Endothelial cell of umbilical vein (primary cell): ENCODE data around the gene ZNF879. TPM values are rescaled to one million over a fixed set of nuclear protein-coding genes. Genes with fewer than 3 reads are reported as not detected.

Experiments used
- BruUV-seq: library from RNA; stranded (reverse); fragments of 400-500 nt; replicated peaks from 2 replicates; lab custom pipeline; 2021; lab: Mats Ljungman, UMichigan
- CTCF ChIA-PET: fragments of 300-600, 350-600 bp; sonication (Branson Sonifier 250); formaldehyde crosslinking; loops from one replicate; lab custom pipeline; 2021; ENCODE audit warnings: antibody characterized with exemption, inconsistent platforms; lab: Charles Lee
- POLR2A ChIA-PET: fragments of 300-600, 350-600 bp; sonication (Branson Sonifier 250); formaldehyde crosslinking; loops from one replicate; lab custom pipeline; 2021; ENCODE audit warnings: antibody characterized with exemption, inconsistent platforms; lab: Charles Lee
- DNase-seq: peaks from one replicate; pipeline ENCODE4 v3.0.0-alpha.2; 2011; ENCODE audit warnings: low read depth, low spot score
- FAIRE-seq: peaks from 2 replicates; lab custom pipeline; 2011; peaks lifted over from hg19 to GRCh38; lab: Jason Lieb, UNC
- H2AFZ ChIP-seq: 2 replicates; pipeline ENCODE4 v1.6.0; 2012; ENCODE audit warnings: low read depth, low read length, control low read depth, inconsistent platforms
- H3K27ac ChIP-seq: 2 replicates; pipeline ENCODE4 v1.5.1; 2011; ENCODE audit warnings: low read depth, mild to moderate bottlenecking, control low read depth, low read length, moderate library complexity; ENCODE audit not compliant: insufficient read depth
- H3K27me3 ChIP-seq, 2 experiments: 2 replicates each; pipeline versions ENCODE4 v1.6.0 to v1.6.1; 2011; ENCODE audit warnings: low read length in 2 of 2, mixed read lengths in 1 of 2; ENCODE audit not compliant: control insufficient read depth in 2 of 2, insufficient read depth in 2 of 2
- H3K36me3 ChIP-seq, 2 experiments: 2 replicates in 1 of 2; 3 replicates in 1 of 2; pipeline ENCODE4 v1.5.1; 2011; ENCODE audit warnings: low read length in 2 of 2, mild to moderate bottlenecking in 1 of 2, moderate library complexity in 1 of 2; ENCODE audit not compliant: control insufficient read depth in 2 of 2, insufficient read depth in 2 of 2; ENCODE audit errors: extremely low read depth in 1 of 2
- H3K4me1 ChIP-seq: 3 replicates; pipeline ENCODE4 v1.5.1; 2011; ENCODE audit warnings: mild to moderate bottlenecking, low read length; ENCODE audit not compliant: control insufficient read depth, insufficient read depth; ENCODE audit errors: extremely low read depth
- H3K4me2 ChIP-seq: 2 replicates; pipeline ENCODE4 v1.6.1; 2011; ENCODE audit warnings: low read length, control low read depth, mixed read lengths; ENCODE audit not compliant: insufficient read depth
- H3K4me3 ChIP-seq, 3 experiments: fragments of 200-600 bp in 1 of 3; sonication (generic), shearing (Covaris generic) in 1 of 3; replicated peaks in 1 of 3; 2 replicates each; pipeline ENCODE4 v1.5.1; 2011 to 2016; ENCODE audit warnings: control low read depth in 3 of 3, low read length in 3 of 3, mild to moderate bottlenecking in 2 of 3, inconsistent platforms in 1 of 3, low read depth in 1 of 3, moderate library complexity in 1 of 3; ENCODE audit not compliant: insufficient read depth in 1 of 3
- H3K79me2 ChIP-seq: 2 replicates; pipeline ENCODE4 v1.6.0; 2012; ENCODE audit warnings: low read length, inconsistent platforms; ENCODE audit not compliant: control insufficient read depth, insufficient read depth
- H3K9ac ChIP-seq: replicated peaks from 2 replicates; pipeline ENCODE3; 2011; ENCODE audit warnings: low read length, control low read depth; ENCODE audit not compliant: insufficient read depth; ENCODE audit errors: extremely low read depth
- H3K9me1 ChIP-seq: replicated peaks from 3 replicates; pipeline ENCODE4 v1.6.0; 2011; ENCODE audit warnings: mild to moderate bottlenecking, low read length; ENCODE audit not compliant: control insufficient read depth, insufficient read depth; ENCODE audit errors: extremely low read depth
- H3K9me3 ChIP-seq: replicated peaks from 2 replicates; pipeline ENCODE4 v1.5.1; 2012; ENCODE audit warnings: low read length, inconsistent platforms; ENCODE audit not compliant: control insufficient read depth, insufficient read depth
- H4K20me1 ChIP-seq: replicated peaks from 2 replicates; pipeline ENCODE3; 2011; ENCODE audit warnings: mild to moderate bottlenecking, low read length; ENCODE audit not compliant: control insufficient read depth, insufficient read depth; ENCODE audit errors: extremely low read depth
- EZH2 ChIP-seq: IDR thresholded peaks from 2 replicates; pipeline ENCODE4 v1.6.1; 2012; ENCODE audit warnings: borderline replicate concordance, low read depth, mild to moderate bottlenecking, moderate library complexity, low read length, inconsistent platforms; ENCODE audit not compliant: severe bottlenecking
- FOS ChIP-seq: IDR thresholded peaks from 2 replicates; pipeline ENCODE4 v1.6.1; 2011; ENCODE audit warnings: mild to moderate bottlenecking, low read length, moderate library complexity, borderline replicate concordance; ENCODE audit not compliant: insufficient read depth
- GATA2 ChIP-seq: IDR thresholded peaks from 2 replicates; pipeline ENCODE4 v1.7.0; 2011; ENCODE audit warnings: low read depth, mild to moderate bottlenecking, moderate library complexity, mixed read lengths, low read length; ENCODE audit not compliant: insufficient read length, insufficient read depth
- JUN ChIP-seq: IDR thresholded peaks from 2 replicates; pipeline ENCODE4 v1.6.1; 2011; ENCODE audit warnings: borderline replicate concordance, low read depth; ENCODE audit not compliant: insufficient read length, insufficient read depth
- MAX ChIP-seq: IDR thresholded peaks from 2 replicates; pipeline ENCODE4 v1.6.1; 2011; ENCODE audit not compliant: insufficient read depth, insufficient read length
- MYC ChIP-seq: IDR thresholded peaks from one replicate; pipeline ENCODE4 v1.6.1; 2011; ENCODE audit warnings: mild to moderate bottlenecking, low read depth, low read length
- POLR2A ChIP-seq: IDR thresholded peaks from 2 replicates; pipeline ENCODE4 v1.6.1; 2012; ENCODE audit warnings: low read depth, mild to moderate bottlenecking, control low read depth, low read length
- POLR2AphosphoS5 ChIP-seq: IDR thresholded peaks from 2 replicates; pipeline ENCODE4 v1.6.1; 2012; ENCODE audit warnings: low read depth, mild to moderate bottlenecking, control low read depth, low read length, moderate library complexity; ENCODE audit not compliant: insufficient read depth
- dilution Hi-C: fragments of 300-500 bp; cut with MboI; formaldehyde crosslinking; loops from one replicate; pipeline ENCODE4 v1.15.0; 2019; ENCODE audit warnings: low sequenced_read_pairs; ENCODE audit not compliant: extremely low pct_ligation_motif_present
- intact Hi-C: fragments of 100-400 bp; cut with micrococcal nuclease; formaldehyde crosslinking; loops from one replicate; pipeline ENCODE4 v1.10.0; 2022
- polyA plus RNA-seq, 4 experiments: library from polyadenylated mRNA; depleted of rRNA in 3 of 4; stranded (reverse) in 3 of 4; unstranded in 1 of 4; fragments of >200 nt; gene quantifications; 2 replicates each; pipeline versions ENCODE4 v1.2.1 to v1.2.3, GENCODE V29; 2011 to 2012; ENCODE audit warnings: missing spikeins in 1 of 4
- total RNA-seq: library from RNA; stranded (reverse); gene quantifications from 2 replicates; pipeline ENCODE4 v1.2.3, GENCODE V29; 2021
- TF ChIP-seq, protein P1 (sequence below), 2 donors: IDR thresholded peaks; 1 replicate in 1 of 2; 2 replicates in 1 of 2; pipeline ENCODE4 v1.5.1; 2011; ENCODE audit warnings: low read length in 2 of 2, mild to moderate bottlenecking in 2 of 2, moderate library complexity in 2 of 2, control low read depth in 1 of 2, inconsistent platforms in 1 of 2, low read depth in 1 of 2; ENCODE audit not compliant: insufficient read depth in 1 of 2; ENCODE audit errors: extremely low read depth in 1 of 2

Gene ZNF879
- total and polyA plus RNA-seq, 2 donors (not counting 3 experiments of a cell fraction or from before 2014, with no cell fraction given): 2.4 to 2.7 TPM

DNA sequence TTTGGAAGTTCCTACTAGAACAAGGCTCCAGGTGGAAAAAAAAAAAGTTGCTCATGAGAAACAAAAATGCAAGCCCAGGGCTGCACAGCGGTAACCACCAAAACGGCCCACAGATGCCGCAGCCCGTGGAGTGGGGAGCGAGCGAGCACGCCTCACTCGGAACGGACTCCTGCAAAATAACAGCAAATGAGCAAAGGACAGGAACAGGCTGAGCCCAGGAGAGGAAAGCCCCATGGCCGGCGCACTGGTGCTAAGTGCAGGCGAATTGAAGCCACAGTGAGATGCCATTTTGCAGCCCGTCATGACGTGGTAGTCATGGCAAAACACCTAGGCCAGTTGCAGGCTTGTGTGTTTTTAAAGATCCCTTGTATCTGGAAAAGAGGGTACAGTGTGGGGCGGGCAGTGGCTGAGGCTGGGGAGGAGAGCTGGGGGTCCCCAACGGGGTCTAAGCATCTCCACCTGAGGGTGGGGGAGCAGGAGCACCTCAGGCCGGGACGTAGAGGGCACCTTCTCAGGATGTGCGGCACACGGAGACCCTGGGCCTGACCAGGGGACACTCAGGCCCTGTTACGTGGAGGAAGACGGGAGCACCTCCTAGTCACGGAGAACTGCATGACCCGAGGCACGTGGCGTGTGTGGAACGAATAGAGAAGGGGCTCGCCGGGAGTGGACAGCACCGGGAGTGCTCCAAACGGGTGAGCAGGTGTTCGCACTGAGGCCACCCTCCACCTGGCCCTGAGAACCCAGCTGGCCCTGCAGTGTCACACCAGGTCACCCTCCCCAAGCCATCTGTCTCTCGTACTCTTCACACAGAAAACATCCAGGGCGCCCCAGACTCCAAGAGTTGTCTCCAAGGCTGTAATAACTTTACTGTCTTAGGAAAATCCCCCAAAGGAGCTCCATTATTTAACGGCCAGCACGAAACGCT is 39.2 kb upstream of the ZNF879 start:
- CTCF ChIA-PET: no interaction called here
- dilution Hi-C loops: no loop called here
- no peak for FAIRE-seq

More for the DNA sequence above, 39.2 kb upstream of the ZNF879 start:
- no peaks in the 10 kb centered on the region for H3K27me3 ChIP-seq
- H3K79me2 ChIP-seq: no peaks in the 10 kb centered on the region
- POLR2A ChIA-PET: no interaction called here
- H3K4me2 ChIP-seq: no peak overlapping the region
- intact Hi-C loops: no loop called here
- no peaks in the 10 kb centered on the region for H3K4me1 ChIP-seq
- no peak overlapping the region for H2AFZ ChIP-seq
- no peak overlapping the region for H3K27ac ChIP-seq
- H3K9ac ChIP-seq: no peak overlapping the region
- no peaks in the 10 kb centered on the region for H3K36me3 ChIP-seq
- TF ChIP-seq GATA2: no peak
- no peak for TF ChIP-seq JUN
- TF ChIP-seq POLR2AphosphoS5: no peak
- TF ChIP-seq EZH2: no peak
- no peak for TF ChIP-seq POLR2A
- TF ChIP-seq MYC: no peak
- no peak for TF ChIP-seq MAX
- TF ChIP-seq FOS: no peak
- TF ChIP-seq, protein P1, sequence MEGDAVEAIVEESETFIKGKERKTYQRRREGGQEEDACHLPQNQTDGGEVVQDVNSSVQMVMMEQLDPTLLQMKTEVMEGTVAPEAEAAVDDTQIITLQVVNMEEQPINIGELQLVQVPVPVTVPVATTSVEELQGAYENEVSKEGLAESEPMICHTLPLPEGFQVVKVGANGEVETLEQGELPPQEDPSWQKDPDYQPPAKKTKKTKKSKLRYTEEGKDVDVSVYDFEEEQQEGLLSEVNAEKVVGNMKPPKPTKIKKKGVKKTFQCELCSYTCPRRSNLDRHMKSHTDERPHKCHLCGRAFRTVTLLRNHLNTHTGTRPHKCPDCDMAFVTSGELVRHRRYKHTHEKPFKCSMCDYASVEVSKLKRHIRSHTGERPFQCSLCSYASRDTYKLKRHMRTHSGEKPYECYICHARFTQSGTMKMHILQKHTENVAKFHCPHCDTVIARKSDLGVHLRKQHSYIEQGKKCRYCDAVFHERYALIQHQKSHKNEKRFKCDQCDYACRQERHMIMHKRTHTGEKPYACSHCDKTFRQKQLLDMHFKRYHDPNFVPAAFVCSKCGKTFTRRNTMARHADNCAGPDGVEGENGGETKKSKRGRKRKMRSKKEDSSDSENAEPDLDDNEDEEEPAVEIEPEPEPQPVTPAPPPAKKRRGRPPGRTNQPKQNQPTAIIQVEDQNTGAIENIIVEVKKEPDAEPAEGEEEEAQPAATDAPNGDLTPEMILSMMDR (IDR thresholded peaks at IDR 0.05; ENCODE audit: extremely low read depth in 1 of 2, insufficient read depth in 1 of 2, low read depth in 1 of 2, low read length in 2 of 2): no peak
- H3K9me1 ChIP-seq: no peaks in the 10 kb centered on the region
- H3K4me3 ChIP-seq: no peak overlapping the region
- BruUV-seq: no TSS peak
- H3K9me3 ChIP-seq: peaks cover 5% of the 10 kb centered on the region
- H4K20me1 ChIP-seq: no peaks in the 10 kb centered on the region
- no peak for DNase-seq
